GM21576 (cell line): ENCODE data around the gene GPR135.
A peak's percentile ranks its signal among the peaks of the same experiment; 100 is the strongest.

Experiments used
- ATAC-seq: cut with Tn5 transposase; IDR thresholded peaks from one replicate; pipeline ENCODE4 v1.9.1; 2021; ENCODE audit warnings: mild to moderate bottlenecking, moderate library complexity; ENCODE audit not compliant: unreplicated experiment

GPR135 gene

GRCh38 chr14:59465316-59466135, at the start of gene GPR135:
TSS of gene GPR135 (minus strand) at chr14:59465380. CDS start at chr14:59465226, 154 bp downstream.
- peak; percentile 16 for ATAC-seq

GRCh38 chr14:59511916-59512575, 46.9 kb upstream of the GPR135 start:
- no peak for ATAC-seq

- no peak for ATAC-seq
Measured at GRCh38 chr14:59510966-59511365, 45.8 kb upstream of the GPR135 start.

- ATAC-seq: no peak
Measured at GRCh38 chr14:59510001-59510400, 44.8 kb upstream of the GPR135 start.

GRCh38 chr14:59509101-59509500, 43.9 kb upstream of the GPR135 start:
- no peak for ATAC-seq

- ATAC-seq: no peak
Measured at GRCh38 chr14:59507752-59508103, 42.5 kb upstream of the GPR135 start.

- peak; percentile 84 for ATAC-seq
Measured at GRCh38 chr14:59507063-59507751, 42.0 kb upstream of the GPR135 start.

- no peak for ATAC-seq
Measured at GRCh38 chr14:59503256-59503655, 38.1 kb upstream of the GPR135 start.

GRCh38 chr14:59500732-59501131, 35.6 kb upstream of the GPR135 start:
- ATAC-seq: no peak

- no peak for ATAC-seq
Measured at GRCh38 chr14:59492384-59492783, 27.2 kb upstream of the GPR135 start.

GRCh38 chr14:59490756-59491155, 25.6 kb upstream of the GPR135 start:
- ATAC-seq: no peak

- peak; percentile 41 for ATAC-seq
Measured at GRCh38 chr14:59484639-59485175, 19.5 kb upstream of the GPR135 start.

- ATAC-seq: peak; percentile 86
Measured at GRCh38 chr14:59483819-59484638, 18.8 kb upstream of the GPR135 start, which contains the start of the genes JKAMP and L3HYPDH. TSS of gene JKAMP (plus strand) at chr14:59484517. CDS start at chr14:59484590, 73 bp downstream. TSS of gene L3HYPDH (minus strand) at chr14:59484408. CDS start at chr14:59484316, 92 bp downstream.

- ATAC-seq: no peak
Measured at GRCh38 chr14:59483363-59483762, 18.2 kb upstream of the GPR135 start.

GRCh38 chr14:59482541-59483331, 17.6 kb upstream of the GPR135 start:
- no peak for ATAC-seq

- no peak for ATAC-seq
Measured at GRCh38 chr14:59481871-59482540, 16.8 kb upstream of the GPR135 start.

- no peak for ATAC-seq
Measured at GRCh38 chr14:59481407-59481806, 16.2 kb upstream of the GPR135 start.

GRCh38 chr14:59480166-59480565, 15.0 kb upstream of the GPR135 start:
- ATAC-seq: no peak

- ATAC-seq: no peak
Measured at GRCh38 chr14:59478540-59478939, 13.4 kb upstream of the GPR135 start.
